Activated T-cell treated with anti-CD3 and anti-CD28 coated beads, Interleukin-2, amount 50 U/mL, for 72 hours (primary cell): ENCODE data around the gene MPST. TPM values are rescaled to one million over a fixed set of nuclear protein-coding genes. Genes with fewer than 3 reads are reported as not detected.

Experiments
- ATAC-seq, 2 donors: fragments of 150-1000 bp; cut with Tn5 transposase; replicated peaks in 1 of 2; 2 replicates each; pipeline ENCODE4 v1.10.0; 2021; ENCODE audit warnings: moderate library complexity in 2 of 2, mild to moderate bottlenecking in 1 of 2
- DNase-seq, 2 donors: peaks; one replicate each; pipeline ENCODE4 v3.0.0; 2021 to 2022; ENCODE audit warnings: mixed read lengths in 1 of 2
- H3K27ac Mint-ChIP-seq: one replicate; pipeline ENCODE4 v1.8.0; 2022; ENCODE audit warnings: mild to moderate bottlenecking, moderate library complexity, mixed read lengths
- H3K27me3 Mint-ChIP-seq: one replicate; pipeline ENCODE4 v1.8.0; 2022; ENCODE audit warnings: low read depth, mixed read lengths
- H3K36me3 Mint-ChIP-seq, 2 donors: one replicate each; pipeline ENCODE4 v1.8.0; 2022; ENCODE audit warnings: mixed read lengths in 2 of 2, mild to moderate bottlenecking in 1 of 2; ENCODE audit not compliant: insufficient read depth in 2 of 2
- H3K4me1 Mint-ChIP-seq: one replicate; pipeline ENCODE4 v1.8.0; 2022; ENCODE audit warnings: low read depth, mixed read lengths
- H3K4me3 Mint-ChIP-seq, 2 donors: one replicate each; pipeline ENCODE4 v1.8.0; 2022; ENCODE audit warnings: mild to moderate bottlenecking in 2 of 2, mixed read lengths in 2 of 2, moderate library complexity in 2 of 2
- H3K9me3 Mint-ChIP-seq, 2 donors: one replicate each; pipeline ENCODE4 v1.8.0; 2022; ENCODE audit warnings: mixed read lengths in 2 of 2
- total RNA-seq, 2 donors: library from RNA; stranded (reverse); gene quantifications; one replicate each; pipeline ENCODE4 v1.2.3, GENCODE V29; 2022

The MPST gene
- total RNA-seq, 2 donors from 2014 or later: 14.2 to 28.1 TPM

GRCh38 chr22:37032535-37033460, 13.3 kb downstream of the MPST start:
- Mint-ChIP-seq H3K27ac (no peak overlapping the region), H3K9me3 (no peaks in the 10 kb centered on the region), H3K36me3 (no peaks in the 10 kb centered on the region), H3K4me1 (no peaks in the 10 kb centered on the region), H3K27me3 (peaks cover 15% of the 10 kb centered on the region), H3K4me3 (no peak overlapping the region)
- ATAC-seq (no peak), DNase-seq (no peak)

- Mint-ChIP-seq H3K27me3 (peaks cover 15% of the 10 kb centered on the region), H3K27ac (no peak overlapping the region), H3K4me1 (no peaks in the 10 kb centered on the region), H3K9me3 (no peaks in the 10 kb centered on the region), H3K4me3 (no peak overlapping the region), H3K36me3 (no peaks in the 10 kb centered on the region)
- DNase-seq: no peak
- ATAC-seq: no peak
Measured at GRCh38 chr22:37033605-37034430, 14.3 kb downstream of the MPST start.

GRCh38 chr22:37036655-37037377, 17.3 kb downstream of the MPST start:
- ATAC-seq (no peak), DNase-seq (no peak)
- no peaks in the 10 kb centered on the region for H3K9me3 Mint-ChIP-seq
- H3K4me1 Mint-ChIP-seq: peaks cover 12% of the 10 kb centered on the region
- H3K27me3 Mint-ChIP-seq: peaks cover 15% of the 10 kb centered on the region
- H3K36me3 Mint-ChIP-seq: no peaks in the 10 kb centered on the region
- no peak overlapping the region for H3K4me3 Mint-ChIP-seq
- H3K27ac Mint-ChIP-seq: no peak overlapping the region

- H3K4me1 Mint-ChIP-seq: peaks cover 12% of the 10 kb centered on the region
- no peaks in the 10 kb centered on the region for H3K36me3 Mint-ChIP-seq
- no peak overlapping the region for H3K4me3 Mint-ChIP-seq
- no peak for ATAC-seq
- no peak for DNase-seq
- no peaks in the 10 kb centered on the region for H3K9me3 Mint-ChIP-seq
- H3K27ac Mint-ChIP-seq: no peak overlapping the region
- peaks cover 15% of the 10 kb centered on the region for H3K27me3 Mint-ChIP-seq
Measured at GRCh38 chr22:37037669-37038068, 18.1 kb downstream of the MPST start.

- H3K9me3 Mint-ChIP-seq: no peaks in the 10 kb centered on the region
- H3K27me3 Mint-ChIP-seq: peaks cover 15% of the 10 kb centered on the region
- no peak overlapping the region for H3K4me3 Mint-ChIP-seq
- no peaks in the 10 kb centered on the region for H3K36me3 Mint-ChIP-seq
- peaks cover 18% of the 10 kb centered on the region for H3K4me1 Mint-ChIP-seq
- no peak overlapping the region for H3K27ac Mint-ChIP-seq
- no peak for ATAC-seq
- no peak for DNase-seq
Measured at GRCh38 chr22:37039466-37039865, 19.9 kb downstream of the MPST start.

- no peak for DNase-seq
- ATAC-seq: no peak
- Mint-ChIP-seq H3K9me3 (no peaks in the 10 kb centered on the region), H3K4me1 (peaks cover 30% of the 10 kb centered on the region), H3K27ac (no peak overlapping the region), H3K36me3 (no peaks in the 10 kb centered on the region), H3K27me3 (no peaks in the 10 kb centered on the region), H3K4me3 (no peak overlapping the region)
Measured at GRCh38 chr22:37043209-37043827, 23.8 kb downstream of the MPST start.

- peak; percentile 62 to 70 for DNase-seq
- Mint-ChIP-seq H3K36me3 (no peaks in the 10 kb centered on the region), H3K9me3 (no peaks in the 10 kb centered on the region), H3K4me1 (peaks cover 30% of the 10 kb centered on the region), H3K27ac (no peak overlapping the region), H3K27me3 (no peaks in the 10 kb centered on the region), H3K4me3 (no peak overlapping the region)
- peak; percentile 82 to 84 for ATAC-seq
Measured at GRCh38 chr22:37043828-37044538, 24.4 kb downstream of the MPST start.

GRCh38 chr22:37044634-37045625, 25.4 kb downstream of the MPST start:
- Mint-ChIP-seq H3K9me3 (no peaks in the 10 kb centered on the region), H3K27me3 (no peaks in the 10 kb centered on the region), H3K36me3 (no peaks in the 10 kb centered on the region), H3K4me1 (peaks cover 30% of the 10 kb centered on the region), H3K4me3 (peak overlapping the region in 1 of 2 donors; percentile 15), H3K27ac (no peak overlapping the region)
- DNase-seq: peak in 1 of 2 donors; percentile 35
- ATAC-seq: peak; percentile 77 to 79

GRCh38 chr22:37045958-37046357, 26.4 kb downstream of the MPST start:
- H3K36me3 Mint-ChIP-seq: no peaks in the 10 kb centered on the region
- no peak overlapping the region for H3K27ac Mint-ChIP-seq
- no peak for DNase-seq
- H3K9me3 Mint-ChIP-seq: no peaks in the 10 kb centered on the region
- no peak for ATAC-seq
- no peaks in the 10 kb centered on the region for H3K27me3 Mint-ChIP-seq
- H3K4me3 Mint-ChIP-seq: no peak overlapping the region
- peaks cover 26% of the 10 kb centered on the region for H3K4me1 Mint-ChIP-seq

- no peak overlapping the region for H3K27ac Mint-ChIP-seq
- H3K27me3 Mint-ChIP-seq: no peaks in the 10 kb centered on the region
- H3K4me1 Mint-ChIP-seq: peaks cover 20% of the 10 kb centered on the region
- no peaks in the 10 kb centered on the region for H3K36me3 Mint-ChIP-seq
- DNase-seq: no peak
- H3K9me3 Mint-ChIP-seq: no peaks in the 10 kb centered on the region
- ATAC-seq: no peak
- no peak overlapping the region for H3K4me3 Mint-ChIP-seq
Measured at GRCh38 chr22:37046589-37046988, 27.0 kb downstream of the MPST start.

- Mint-ChIP-seq H3K9me3 (no peaks in the 10 kb centered on the region), H3K27me3 (no peaks in the 10 kb centered on the region), H3K27ac (no peak overlapping the region), H3K4me1 (peaks cover 18% of the 10 kb centered on the region), H3K4me3 (no peak overlapping the region), H3K36me3 (no peaks in the 10 kb centered on the region)
- DNase-seq (no peak), ATAC-seq (no peak)
Measured at GRCh38 chr22:37047006-37047405, 27.5 kb downstream of the MPST start.
